Ishikawa (cell line): Measurements from ENCODE around the gene ECM2.

Experiments
- CEBPB ChIP-seq: IDR thresholded peaks from 2 replicates; pipeline ENCODE4 v1.6.1; 2012
- EGR1 ChIP-seq: IDR thresholded peaks from 2 replicates; pipeline ENCODE4 v1.6.1; 2012
- EP300 ChIP-seq: IDR thresholded peaks from 2 replicates; pipeline ENCODE4 v1.6.1; 2012; ENCODE audit warnings: borderline replicate concordance
- FOXM1 ChIP-seq: IDR thresholded peaks from 2 replicates; pipeline ENCODE4 v1.6.1; 2012; ENCODE audit warnings: low read depth, borderline replicate concordance
- MAX ChIP-seq: IDR thresholded peaks from 2 replicates; pipeline ENCODE4 v1.6.1; 2012
- RAD21 ChIP-seq: IDR thresholded peaks from 2 replicates; pipeline ENCODE4 v1.6.1; 2012; ENCODE audit warnings: low read depth
- TAF1 ChIP-seq: IDR thresholded peaks from 2 replicates; pipeline ENCODE4 v1.6.1; 2012; ENCODE audit warnings: low read depth, mild to moderate bottlenecking
- YY1 ChIP-seq: IDR thresholded peaks from 2 replicates; pipeline ENCODE4 v1.6.1; 2012; ENCODE audit warnings: low read depth

DNA sequence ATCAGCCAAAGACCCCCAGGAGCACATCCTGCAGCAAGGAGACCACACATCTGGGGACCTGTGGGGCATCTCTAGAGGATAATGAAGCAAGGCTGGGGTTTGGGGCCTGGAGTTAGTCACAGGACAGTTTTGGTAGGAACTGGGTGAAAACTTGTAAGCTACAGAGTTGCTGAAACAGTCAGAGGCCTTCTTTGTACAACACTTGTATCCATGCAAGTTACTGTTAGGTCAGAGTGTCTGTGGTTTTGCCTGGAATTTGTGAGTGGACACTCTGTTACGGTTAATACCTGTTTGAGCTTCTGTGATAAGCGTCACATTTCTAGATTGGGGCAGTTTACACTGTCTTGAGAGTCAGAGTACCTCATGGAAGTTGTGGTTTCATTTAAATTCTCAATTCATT, 30.9 kb downstream of the ECM2 start:
- TF ChIP-seq EP300 (no peak), MAX (no peak), FOXM1 (no peak), TAF1 (no peak), CEBPB (no peak), RAD21 (no peak), YY1 (no peak), EGR1 (no peak)
